Endothelial cell of umbilical vein (primary cell): Measurements from ENCODE around the gene AFF1. TPM values are rescaled to one million over a fixed set of nuclear protein-coding genes. Genes with fewer than 3 reads are reported as not detected.
A peak's percentile ranks its signal among the peaks of the same experiment; 100 is the strongest.

Source experiments
- BruUV-seq: library from RNA; stranded (reverse); fragments of 400-500 nt; replicated peaks from 2 replicates; lab custom pipeline; 2021; lab: Mats Ljungman, UMichigan
- CTCF ChIA-PET: fragments of 300-600, 350-600 bp; sonication (Branson Sonifier 250); formaldehyde crosslinking; loops from one replicate; lab custom pipeline; 2021; ENCODE audit warnings: antibody characterized with exemption, inconsistent platforms; lab: Charles Lee
- POLR2A ChIA-PET: fragments of 300-600, 350-600 bp; sonication (Branson Sonifier 250); formaldehyde crosslinking; loops from one replicate; lab custom pipeline; 2021; ENCODE audit warnings: antibody characterized with exemption, inconsistent platforms; lab: Charles Lee
- DNase-seq: peaks from one replicate; pipeline ENCODE4 v3.0.0-alpha.2; 2011; ENCODE audit warnings: low read depth, low spot score
- FAIRE-seq: peaks from 2 replicates; lab custom pipeline; 2011; peaks lifted over from hg19 to GRCh38; lab: Jason Lieb, UNC
- H2AFZ ChIP-seq: 2 replicates; pipeline ENCODE4 v1.6.0; 2012; ENCODE audit warnings: low read depth, low read length, control low read depth, inconsistent platforms
- H3K27ac ChIP-seq: 2 replicates; pipeline ENCODE4 v1.5.1; 2011; ENCODE audit warnings: low read depth, mild to moderate bottlenecking, control low read depth, low read length, moderate library complexity; ENCODE audit not compliant: insufficient read depth
- H3K27me3 ChIP-seq, 2 experiments: 2 replicates each; pipeline versions ENCODE4 v1.6.0 to v1.6.1; 2011; ENCODE audit warnings: low read length in 2 of 2, mixed read lengths in 1 of 2; ENCODE audit not compliant: control insufficient read depth in 2 of 2, insufficient read depth in 2 of 2
- H3K36me3 ChIP-seq, 2 experiments: 2 replicates in 1 of 2; 3 replicates in 1 of 2; pipeline ENCODE4 v1.5.1; 2011; ENCODE audit warnings: low read length in 2 of 2, mild to moderate bottlenecking in 1 of 2, moderate library complexity in 1 of 2; ENCODE audit not compliant: control insufficient read depth in 2 of 2, insufficient read depth in 2 of 2; ENCODE audit errors: extremely low read depth in 1 of 2
- H3K4me1 ChIP-seq: 3 replicates; pipeline ENCODE4 v1.5.1; 2011; ENCODE audit warnings: mild to moderate bottlenecking, low read length; ENCODE audit not compliant: control insufficient read depth, insufficient read depth; ENCODE audit errors: extremely low read depth
- H3K4me2 ChIP-seq: 2 replicates; pipeline ENCODE4 v1.6.1; 2011; ENCODE audit warnings: low read length, control low read depth, mixed read lengths; ENCODE audit not compliant: insufficient read depth
- H3K4me3 ChIP-seq, 3 experiments: fragments of 200-600 bp in 1 of 3; sonication (generic), shearing (Covaris generic) in 1 of 3; replicated peaks in 1 of 3; 2 replicates each; pipeline ENCODE4 v1.5.1; 2011 to 2016; ENCODE audit warnings: control low read depth in 3 of 3, low read length in 3 of 3, mild to moderate bottlenecking in 2 of 3, inconsistent platforms in 1 of 3, low read depth in 1 of 3, moderate library complexity in 1 of 3; ENCODE audit not compliant: insufficient read depth in 1 of 3
- H3K79me2 ChIP-seq: 2 replicates; pipeline ENCODE4 v1.6.0; 2012; ENCODE audit warnings: low read length, inconsistent platforms; ENCODE audit not compliant: control insufficient read depth, insufficient read depth
- H3K9ac ChIP-seq: replicated peaks from 2 replicates; pipeline ENCODE3; 2011; ENCODE audit warnings: low read length, control low read depth; ENCODE audit not compliant: insufficient read depth; ENCODE audit errors: extremely low read depth
- H3K9me1 ChIP-seq: replicated peaks from 3 replicates; pipeline ENCODE4 v1.6.0; 2011; ENCODE audit warnings: mild to moderate bottlenecking, low read length; ENCODE audit not compliant: control insufficient read depth, insufficient read depth; ENCODE audit errors: extremely low read depth
- H3K9me3 ChIP-seq: replicated peaks from 2 replicates; pipeline ENCODE4 v1.5.1; 2012; ENCODE audit warnings: low read length, inconsistent platforms; ENCODE audit not compliant: control insufficient read depth, insufficient read depth
- H4K20me1 ChIP-seq: replicated peaks from 2 replicates; pipeline ENCODE3; 2011; ENCODE audit warnings: mild to moderate bottlenecking, low read length; ENCODE audit not compliant: control insufficient read depth, insufficient read depth; ENCODE audit errors: extremely low read depth
- EZH2 ChIP-seq: IDR thresholded peaks from 2 replicates; pipeline ENCODE4 v1.6.1; 2012; ENCODE audit warnings: borderline replicate concordance, low read depth, mild to moderate bottlenecking, moderate library complexity, low read length, inconsistent platforms; ENCODE audit not compliant: severe bottlenecking
- FOS ChIP-seq: IDR thresholded peaks from 2 replicates; pipeline ENCODE4 v1.6.1; 2011; ENCODE audit warnings: mild to moderate bottlenecking, low read length, moderate library complexity, borderline replicate concordance; ENCODE audit not compliant: insufficient read depth
- GATA2 ChIP-seq: IDR thresholded peaks from 2 replicates; pipeline ENCODE4 v1.7.0; 2011; ENCODE audit warnings: low read depth, mild to moderate bottlenecking, moderate library complexity, mixed read lengths, low read length; ENCODE audit not compliant: insufficient read length, insufficient read depth
- JUN ChIP-seq: IDR thresholded peaks from 2 replicates; pipeline ENCODE4 v1.6.1; 2011; ENCODE audit warnings: borderline replicate concordance, low read depth; ENCODE audit not compliant: insufficient read length, insufficient read depth
- MYC ChIP-seq: IDR thresholded peaks from one replicate; pipeline ENCODE4 v1.6.1; 2011; ENCODE audit warnings: mild to moderate bottlenecking, low read depth, low read length
- POLR2A ChIP-seq: IDR thresholded peaks from 2 replicates; pipeline ENCODE4 v1.6.1; 2012; ENCODE audit warnings: low read depth, mild to moderate bottlenecking, control low read depth, low read length
- POLR2AphosphoS5 ChIP-seq: IDR thresholded peaks from 2 replicates; pipeline ENCODE4 v1.6.1; 2012; ENCODE audit warnings: low read depth, mild to moderate bottlenecking, control low read depth, low read length, moderate library complexity; ENCODE audit not compliant: insufficient read depth
- dilution Hi-C: fragments of 300-500 bp; cut with MboI; formaldehyde crosslinking; loops from one replicate; pipeline ENCODE4 v1.15.0; 2019; ENCODE audit warnings: low sequenced_read_pairs; ENCODE audit not compliant: extremely low pct_ligation_motif_present
- intact Hi-C: fragments of 100-400 bp; cut with micrococcal nuclease; formaldehyde crosslinking; loops from one replicate; pipeline ENCODE4 v1.10.0; 2022
- polyA plus RNA-seq, 4 experiments: library from polyadenylated mRNA; depleted of rRNA in 3 of 4; stranded (reverse) in 3 of 4; unstranded in 1 of 4; fragments of >200 nt; gene quantifications; 2 replicates each; pipeline versions ENCODE4 v1.2.1 to v1.2.3, GENCODE V29; 2011 to 2012; ENCODE audit warnings: missing spikeins in 1 of 4
- total RNA-seq: library from RNA; stranded (reverse); gene quantifications from 2 replicates; pipeline ENCODE4 v1.2.3, GENCODE V29; 2021
- TF ChIP-seq, protein P1 (sequence below): IDR thresholded peaks from 2 replicates; pipeline ENCODE4 v1.6.1; 2011; ENCODE audit not compliant: insufficient read depth, insufficient read length
- TF ChIP-seq, protein P2 (sequence below), 2 donors: IDR thresholded peaks; 1 replicate in 1 of 2; 2 replicates in 1 of 2; pipeline ENCODE4 v1.5.1; 2011; ENCODE audit warnings: low read length in 2 of 2, mild to moderate bottlenecking in 2 of 2, moderate library complexity in 2 of 2, control low read depth in 1 of 2, inconsistent platforms in 1 of 2, low read depth in 1 of 2; ENCODE audit not compliant: insufficient read depth in 1 of 2; ENCODE audit errors: extremely low read depth in 1 of 2

The AFF1 gene
- total and polyA plus RNA-seq, 2 donors (not counting 3 experiments of a cell fraction or from before 2014, with no cell fraction given), result 26.2 to 106 TPM

DNA sequence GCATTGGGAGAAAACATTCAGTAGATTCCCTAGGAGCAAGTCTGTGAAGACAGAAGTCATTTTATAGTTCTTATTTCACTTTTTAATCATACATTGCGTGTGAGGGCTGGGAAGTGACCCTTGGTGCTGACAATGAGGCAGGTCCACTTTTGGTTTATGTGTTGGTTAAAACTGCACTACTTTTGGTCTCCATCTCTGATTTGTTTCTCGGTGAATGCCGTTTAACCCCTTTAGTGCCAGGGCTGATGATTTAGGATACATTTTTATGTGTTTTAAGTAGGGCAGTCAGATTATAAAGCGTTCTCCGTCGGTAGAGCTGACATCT, 110.4 kb downstream of the AFF1 start:
- Histone ChIP-seq H3K9me3 (no peaks in the 10 kb centered on the region), H4K20me1 (no peaks in the 10 kb centered on the region), H3K4me2 (peak overlapping the region; percentile 91), H3K9ac (peak overlapping the region; percentile 74), H3K4me3 (peak overlapping the region in 1 of 3 experiments; percentile 63), H2AFZ (no peak overlapping the region), H3K36me3 (peaks cover 6 to 10% of the 10 kb centered on the region in 2 experiments), H3K27ac (peak overlapping the region; percentile 66), H3K79me2 (peaks cover 52% of the 10 kb centered on the region), H3K27me3 (no peaks in the 10 kb centered on the region), H3K9me1 (no peaks in the 10 kb centered on the region), H3K4me1 (peaks cover 35% of the 10 kb centered on the region)
- FAIRE-seq (no peak), DNase-seq (no peak)
- dilution Hi-C loops, result no loop called here
- no TSS peak for BruUV-seq
- TF ChIP-seq EZH2, result no peak
- TF ChIP-seq MYC, result no peak
- TF ChIP-seq POLR2AphosphoS5, result no peak
- no peak for TF ChIP-seq JUN
- TF ChIP-seq, protein P1, sequence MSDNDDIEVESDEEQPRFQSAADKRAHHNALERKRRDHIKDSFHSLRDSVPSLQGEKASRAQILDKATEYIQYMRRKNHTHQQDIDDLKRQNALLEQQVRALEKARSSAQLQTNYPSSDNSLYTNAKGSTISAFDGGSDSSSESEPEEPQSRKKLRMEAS, result no peak
- TF ChIP-seq POLR2A, result no peak
- no peak for TF ChIP-seq GATA2
- TF ChIP-seq FOS, result no peak
- TF ChIP-seq, protein P2, sequence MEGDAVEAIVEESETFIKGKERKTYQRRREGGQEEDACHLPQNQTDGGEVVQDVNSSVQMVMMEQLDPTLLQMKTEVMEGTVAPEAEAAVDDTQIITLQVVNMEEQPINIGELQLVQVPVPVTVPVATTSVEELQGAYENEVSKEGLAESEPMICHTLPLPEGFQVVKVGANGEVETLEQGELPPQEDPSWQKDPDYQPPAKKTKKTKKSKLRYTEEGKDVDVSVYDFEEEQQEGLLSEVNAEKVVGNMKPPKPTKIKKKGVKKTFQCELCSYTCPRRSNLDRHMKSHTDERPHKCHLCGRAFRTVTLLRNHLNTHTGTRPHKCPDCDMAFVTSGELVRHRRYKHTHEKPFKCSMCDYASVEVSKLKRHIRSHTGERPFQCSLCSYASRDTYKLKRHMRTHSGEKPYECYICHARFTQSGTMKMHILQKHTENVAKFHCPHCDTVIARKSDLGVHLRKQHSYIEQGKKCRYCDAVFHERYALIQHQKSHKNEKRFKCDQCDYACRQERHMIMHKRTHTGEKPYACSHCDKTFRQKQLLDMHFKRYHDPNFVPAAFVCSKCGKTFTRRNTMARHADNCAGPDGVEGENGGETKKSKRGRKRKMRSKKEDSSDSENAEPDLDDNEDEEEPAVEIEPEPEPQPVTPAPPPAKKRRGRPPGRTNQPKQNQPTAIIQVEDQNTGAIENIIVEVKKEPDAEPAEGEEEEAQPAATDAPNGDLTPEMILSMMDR (IDR thresholded peaks at IDR 0.05; ENCODE audit: extremely low read depth in 1 of 2, insufficient read depth in 1 of 2, low read depth in 1 of 2, low read length in 2 of 2), result no peak
- POLR2A ChIA-PET, result no interaction called here
- intact Hi-C loops, result loop anchor here (1.0 kb wide), 1 partner anchor 36 kb away; no protein-coding TSS in a partner anchor
- CTCF ChIA-PET, result interaction anchor here (0.8 to 1.2 kb wide), 2 partner anchors 9 to 48 kb away, joined by 3 to 4 read pairs; no protein-coding TSS in a partner anchor
